ENCODE results near the gene CACNB1. TPM values are rescaled to one million over a fixed set of nuclear protein-coding genes. Genes with fewer than 3 reads are reported as not detected.

Gene CACNB1
- total and polyA plus RNA-seq, 2 donors (not counting 1 experiment from before 2014, with no cell fraction given), result 3.8 to 12.4 TPM

GRCh38 chr17:39177256-39177655 lies 20.2 kb downstream of the CACNB1 start:
- intact Hi-C loops (cut with micrococcal nuclease), result no loop called here

More at GRCh38 chr17:39177256-39177655, 20.2 kb downstream of the CACNB1 start:
- TF ChIP-seq CTCF (IDR thresholded peaks at IDR 0.05) (no peak), EZH2 (IDR thresholded peaks at IDR 0.05; ENCODE audit: borderline replicate concordance, insufficient read depth, low read depth, low read length, poor library complexity, severe bottlenecking) (no peak)
- no peaks in the 10 kb centered on the region for H3K36me3 ChIP-seq (replicated peaks in 1 of 2; ENCODE audit: control extremely low read depth in 1 of 2, control insufficient read depth in 1 of 2, extremely low read depth in 1 of 2, insufficient read depth in 2 of 2, low read length in 1 of 2)
- H3K79me2 ChIP-seq (ENCODE audit: control insufficient read depth, insufficient read depth, low read length), result no peaks in the 10 kb centered on the region
- Mint-ChIP-seq H3K27ac (no peak overlapping the region), H3K27me3 (peaks cover 10% of the 10 kb centered on the region), H3K4me1 (peaks cover 5% of the 10 kb centered on the region), H3K4me3 (no peak overlapping the region), H3K9me3 (ENCODE audit: insufficient read depth) (no peaks in the 10 kb centered on the region)
- ATAC-seq (ENCODE audit: low read depth) (no peak), DNase-seq (no peak)
- ChIA-PET CTCF (interaction anchor here (5.6 kb wide), 1 partner anchor 194 kb away, joined by 97 read pairs; no protein-coding TSS in a partner anchor), POLR2A (no interaction called here)
- H3K9ac ChIP-seq (ENCODE audit: low read length), result no peak overlapping the region
- no peak overlapping the region for H3K4me3 ChIP-seq (ENCODE audit: control extremely low read depth in 1 of 5, extremely low read depth in 1 of 5, insufficient read depth in 1 of 5, low read depth in 2 of 5, low read length in 4 of 5)
- no peak overlapping the region for H3K4me2 ChIP-seq (replicated peaks; ENCODE audit: low read depth, low read length, poor library complexity, severe bottlenecking)
- H4K20me1 ChIP-seq (ENCODE audit: control insufficient read depth, insufficient read depth, low read length, poor library complexity, severe bottlenecking), result no peaks in the 10 kb centered on the region
- H3K9me3 ChIP-seq (ENCODE audit: control extremely low read depth in 1 of 3, control insufficient read depth in 2 of 3, insufficient read depth in 1 of 3, low read length in 2 of 3), result no peaks in the 10 kb centered on the region
- peaks cover 0 to 7% of the 10 kb centered on the region in 2 donors for H3K4me1 ChIP-seq (ENCODE audit: control insufficient read depth in 2 of 2, insufficient read depth in 2 of 2, low read length in 2 of 2)
- no peak overlapping the region for H3K27ac ChIP-seq (ENCODE audit: low read length in 2 of 2)
- H3K27me3 ChIP-seq (replicated peaks in 1 of 4; ENCODE audit: control extremely low read depth in 1 of 4, control insufficient read depth in 3 of 4, insufficient read depth in 4 of 4, low read length in 3 of 4), result peaks cover 0 to 18% (median 6%) of the 10 kb centered on the region in 4 experiments
- WGBS (ENCODE audit: insufficient coverage), result 94% methylated on average over 12 of the region's 12 CpGs
- H2AFZ ChIP-seq (ENCODE audit: insufficient read depth, low read depth, low read length, poor library complexity, severe bottlenecking), result no peak overlapping the region

All from B cell (primary cell).